GM19324 (cell line): ENCODE data around the gene TIMMDC1.
"Not testable (repeated sequence)": the region's sequence is repeated elsewhere in the genome, so short reads cannot be mapped to it uniquely, and the experiment has no call there.

Experiments
- ATAC-seq: cut with Tn5 transposase; IDR thresholded peaks from one replicate; pipeline ENCODE4 v1.9.1; 2021; ENCODE audit warnings: mild to moderate bottlenecking, moderate library complexity; ENCODE audit not compliant: unreplicated experiment, low FRiP score

TIMMDC1 gene

GRCh38 chr3:119553823-119554415 is 55.6 kb downstream of the TIMMDC1 start:
- ATAC-seq, result no peak

- no peak for ATAC-seq
Measured at GRCh38 chr3:119555309-119555735, 57.0 kb downstream of the TIMMDC1 start.

- ATAC-seq, result no peak
Measured at GRCh38 chr3:119555929-119556328, 57.6 kb downstream of the TIMMDC1 start.

GRCh38 chr3:119557192-119557876 is 59.0 kb downstream of the TIMMDC1 start:
- no peak for ATAC-seq

- ATAC-seq, result no peak
Measured at GRCh38 chr3:119557877-119558269, 59.5 kb downstream of the TIMMDC1 start.

- ATAC-seq, result no peak
Measured at GRCh38 chr3:119558626-119559317, 60.4 kb downstream of the TIMMDC1 start.

GRCh38 chr3:119559441-119559963 is 61.2 kb downstream of the TIMMDC1 start, which contains the start of gene CD80:
CD80 (minus strand) TSS chr3:119559614; CDS start chr3:119557728, 1,886 bp downstream.
- ATAC-seq, result peak; percentile 68

- peak; percentile 4 for ATAC-seq
Measured at GRCh38 chr3:119560160-119560559, 61.8 kb downstream of the TIMMDC1 start.

- ATAC-seq, result peak; percentile 75
Measured at GRCh38 chr3:119562307-119562961, 64.1 kb downstream of the TIMMDC1 start.

- not testable (repeated sequence) for ATAC-seq
Measured at GRCh38 chr3:119563334-119563733, 65.0 kb downstream of the TIMMDC1 start.

GRCh38 chr3:119569156-119569555 is 70.8 kb downstream of the TIMMDC1 start:
- ATAC-seq, result no peak

- ATAC-seq, result no peak
Measured at GRCh38 chr3:119570229-119570628, 71.9 kb downstream of the TIMMDC1 start.

GRCh38 chr3:119571230-119571629 is 72.9 kb downstream of the TIMMDC1 start:
- no peak for ATAC-seq

GRCh38 chr3:119571688-119572087 is 73.3 kb downstream of the TIMMDC1 start:
- ATAC-seq, result no peak
